GM10266 (cell line): Measurements from ENCODE around the gene CEP63.

Experiments used
- DNase-seq: peaks from one replicate; pipeline ENCODE4 v3.0.0; 2012; ENCODE audit errors: extremely low spot score
- CTCF ChIP-seq: IDR thresholded peaks from 2 replicates; pipeline ENCODE4 v1.5.1; 2012; ENCODE audit warnings: mild to moderate bottlenecking, low read depth; ENCODE audit not compliant: control insufficient read depth, insufficient read depth; ENCODE audit errors: missing control alignments

Gene CEP63

GRCh38 chr3:134485718-134486576 is at the start of gene CEP63, which contains the start of gene ANAPC13:
TSS of gene CEP63 (plus strand) at chr3:134486057. CDS start at chr3:134495321, 9,264 bp downstream.
TSS of gene ANAPC13 (minus strand) at chr3:134485985. CDS start at chr3:134482904, 3,081 bp downstream.
- DNase-seq, result peak; percentile 88
- TF ChIP-seq CTCF, result no peak

- no peak for TF ChIP-seq CTCF
- DNase-seq, result no peak
Observed at GRCh38 chr3:134437211-134437752, 48.6 kb upstream of the CEP63 start.

- no peak for TF ChIP-seq CTCF
- DNase-seq, result no peak
Observed at GRCh38 chr3:134441321-134441720, 44.5 kb upstream of the CEP63 start.

- no peak for TF ChIP-seq CTCF
- DNase-seq, result no peak
Observed at GRCh38 chr3:134441821-134442220, 44.0 kb upstream of the CEP63 start.

DNA sequence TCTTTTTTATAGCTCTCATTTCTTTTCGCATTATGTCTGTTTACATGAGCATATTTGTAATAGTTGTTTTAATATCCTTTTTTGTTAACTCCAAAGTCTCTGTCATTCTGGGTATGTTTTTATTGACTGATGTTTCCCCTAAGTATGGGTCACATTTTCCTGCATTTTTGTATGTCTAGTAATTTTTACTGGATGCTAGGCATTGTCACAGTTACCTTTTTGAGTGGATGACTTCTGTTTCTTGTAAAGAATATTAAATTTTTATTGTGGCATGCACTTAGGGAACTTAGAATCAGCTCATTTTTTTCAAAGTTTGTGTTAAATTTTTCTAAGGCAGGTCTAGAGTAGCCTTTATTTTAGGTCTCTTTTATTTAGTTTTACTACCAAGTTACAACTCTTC is 40.8 kb upstream of the CEP63 start:
- no peak for TF ChIP-seq CTCF
- DNase-seq, result no peak

DNA sequence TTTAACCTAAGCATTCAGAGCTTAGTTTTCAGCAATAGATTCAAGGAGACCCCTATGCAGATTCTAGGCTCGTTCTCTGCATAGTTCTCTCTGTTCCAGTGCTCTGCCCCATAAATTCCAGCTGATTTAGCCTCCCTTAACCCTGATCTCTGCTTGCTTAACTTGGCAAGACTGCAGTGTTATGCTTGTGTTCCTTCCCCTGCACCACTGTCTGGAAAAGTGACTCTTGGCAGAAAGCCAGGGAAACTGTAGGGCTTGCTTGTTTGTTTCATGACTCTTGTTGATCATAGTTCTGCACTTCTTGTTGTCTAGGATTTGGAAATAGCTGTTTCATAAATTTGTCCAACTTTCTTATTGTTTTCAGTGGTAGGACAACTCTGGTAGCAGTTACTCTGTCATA is 40.2 kb upstream of the CEP63 start:
- no peak for DNase-seq
- no peak for TF ChIP-seq CTCF

- no peak for TF ChIP-seq CTCF
- no peak for DNase-seq
Observed at GRCh38 chr3:134446800-134447199, 39.1 kb upstream of the CEP63 start.
